HEK293T (cell line): ENCODE data around the gene CPED1.

Source experiments
- BHLHE40 ChIP-seq: fragments of 450-650 bp; IDR thresholded peaks from 2 replicates; pipeline ENCODE4 v1.6.1; 2016; ENCODE audit warnings: mild to moderate bottlenecking, moderate library complexity, borderline replicate concordance
- ELF4 ChIP-seq: fragments of 450-650 bp; IDR thresholded peaks from 2 replicates; pipeline ENCODE4 v1.6.1; 2017; ENCODE audit warnings: antibody characterized with exemption
- L3MBTL2 ChIP-seq: fragments of 450-650 bp; conservative IDR thresholded peaks from 2 replicates; pipeline ENCODE4 v1.6.1; 2016; ENCODE audit warnings: mild to moderate bottlenecking
- TF ChIP-seq, protein P1 (sequence below): fragments of 450-650 bp; IDR thresholded peaks from 2 replicates; pipeline ENCODE4 v1.6.1; 2016

DNA sequence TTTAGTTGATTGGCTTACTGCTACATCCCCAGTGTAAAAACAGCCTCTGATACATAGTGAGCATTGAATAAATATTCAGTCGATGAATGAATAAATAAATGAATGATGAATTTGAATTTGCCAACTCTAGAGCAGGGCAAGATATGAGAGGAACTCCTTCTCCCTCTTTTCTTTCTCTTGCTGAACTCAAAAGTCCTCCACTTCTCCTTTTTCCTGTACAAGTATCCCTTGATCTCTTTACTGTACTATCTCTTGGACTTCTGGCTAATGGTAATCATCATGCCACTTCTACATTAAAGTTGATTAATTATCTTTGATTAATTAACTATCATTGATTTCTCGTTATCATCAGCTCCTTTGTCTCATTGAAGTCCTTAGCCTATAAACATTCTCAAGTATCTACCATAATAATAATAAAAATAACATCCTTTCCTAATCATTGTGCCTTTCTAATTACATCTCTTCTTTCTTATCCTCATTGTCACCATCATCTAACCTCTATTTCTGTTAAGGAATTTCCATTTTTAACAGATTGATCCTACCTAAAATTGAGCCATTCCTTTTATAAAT lies 10.6 kb downstream of the CPED1 start:
- TF ChIP-seq BHLHE40 = no peak
- TF ChIP-seq, protein P1, sequence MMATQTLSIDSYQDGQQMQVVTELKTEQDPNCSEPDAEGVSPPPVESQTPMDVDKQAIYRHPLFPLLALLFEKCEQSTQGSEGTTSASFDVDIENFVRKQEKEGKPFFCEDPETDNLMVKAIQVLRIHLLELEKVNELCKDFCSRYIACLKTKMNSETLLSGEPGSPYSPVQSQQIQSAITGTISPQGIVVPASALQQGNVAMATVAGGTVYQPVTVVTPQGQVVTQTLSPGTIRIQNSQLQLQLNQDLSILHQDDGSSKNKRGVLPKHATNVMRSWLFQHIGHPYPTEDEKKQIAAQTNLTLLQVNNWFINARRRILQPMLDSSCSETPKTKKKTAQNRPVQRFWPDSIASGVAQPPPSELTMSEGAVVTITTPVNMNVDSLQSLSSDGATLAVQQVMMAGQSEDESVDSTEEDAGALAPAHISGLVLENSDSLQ = no peak
- no peak for TF ChIP-seq L3MBTL2
- TF ChIP-seq ELF4 = no peak
